ENCODE data around the gene PBX3.

DNA sequence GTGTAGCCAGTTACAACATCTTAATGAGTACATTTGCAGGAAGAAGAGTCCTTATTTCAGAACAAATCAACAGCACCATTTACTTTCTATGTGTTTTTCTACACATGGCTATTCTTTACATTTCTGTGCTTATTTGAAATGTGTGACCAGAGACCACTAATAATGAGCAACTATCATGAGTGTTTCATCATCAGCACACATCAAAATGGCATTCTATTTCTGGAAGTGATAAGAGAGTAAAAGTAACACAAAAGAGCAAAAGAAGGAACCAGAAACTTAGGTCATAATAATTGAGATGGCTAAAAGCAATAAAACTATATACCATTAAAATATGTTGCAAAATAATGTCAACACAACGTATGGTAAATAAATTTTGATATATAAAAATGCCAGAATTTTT is 159.7 kb downstream of the PBX3 start:
- TF ChIP-seq, protein P1, sequence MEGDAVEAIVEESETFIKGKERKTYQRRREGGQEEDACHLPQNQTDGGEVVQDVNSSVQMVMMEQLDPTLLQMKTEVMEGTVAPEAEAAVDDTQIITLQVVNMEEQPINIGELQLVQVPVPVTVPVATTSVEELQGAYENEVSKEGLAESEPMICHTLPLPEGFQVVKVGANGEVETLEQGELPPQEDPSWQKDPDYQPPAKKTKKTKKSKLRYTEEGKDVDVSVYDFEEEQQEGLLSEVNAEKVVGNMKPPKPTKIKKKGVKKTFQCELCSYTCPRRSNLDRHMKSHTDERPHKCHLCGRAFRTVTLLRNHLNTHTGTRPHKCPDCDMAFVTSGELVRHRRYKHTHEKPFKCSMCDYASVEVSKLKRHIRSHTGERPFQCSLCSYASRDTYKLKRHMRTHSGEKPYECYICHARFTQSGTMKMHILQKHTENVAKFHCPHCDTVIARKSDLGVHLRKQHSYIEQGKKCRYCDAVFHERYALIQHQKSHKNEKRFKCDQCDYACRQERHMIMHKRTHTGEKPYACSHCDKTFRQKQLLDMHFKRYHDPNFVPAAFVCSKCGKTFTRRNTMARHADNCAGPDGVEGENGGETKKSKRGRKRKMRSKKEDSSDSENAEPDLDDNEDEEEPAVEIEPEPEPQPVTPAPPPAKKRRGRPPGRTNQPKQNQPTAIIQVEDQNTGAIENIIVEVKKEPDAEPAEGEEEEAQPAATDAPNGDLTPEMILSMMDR (IDR thresholded peaks at IDR 0.05), result no peak
- no peak for TF ChIP-seq POLR2A (IDR thresholded peaks at IDR 0.05)
